Measurements from ENCODE around the gene ATP4A. TPM values are rescaled to one million over a fixed set of nuclear protein-coding genes. Genes with fewer than 3 reads are reported as not detected.
A peak's percentile ranks its signal among the peaks of the same experiment; 100 is the strongest.

Gene ATP4A
- total RNA-seq, 4 donors from 2014 or later = 0.18 TPM; not detected in 3

- Histone ChIP-seq H3K9me3 (no peaks in the 10 kb centered on the region), H3K36me3 (no peaks in the 10 kb centered on the region), H3K4me3 (no peak overlapping the region), H3K27me3 (peaks cover 0 to 83% (median 4%) of the 10 kb centered on the region in 4 donors), H3K27ac (no peak overlapping the region), H3K4me1 (peaks cover 6 to 15% (median 13%) of the 10 kb centered on the region in 3 donors)
- intact Hi-C loops (cut with DNase I) = no loop called here
- DNase-seq = no peak
- WGBS, 2 donors = 61 to 70% methylated on average over 6 of the region's 6 CpGs
- no peak for TF ChIP-seq CTCF (IDR thresholded peaks at IDR 0.05)
- no peak for TF ChIP-seq POLR2A (IDR thresholded peaks at IDR 0.05)
Measured at GRCh38 chr19:35560677-35561076, 2.8 kb downstream of the ATP4A start.

DNA sequence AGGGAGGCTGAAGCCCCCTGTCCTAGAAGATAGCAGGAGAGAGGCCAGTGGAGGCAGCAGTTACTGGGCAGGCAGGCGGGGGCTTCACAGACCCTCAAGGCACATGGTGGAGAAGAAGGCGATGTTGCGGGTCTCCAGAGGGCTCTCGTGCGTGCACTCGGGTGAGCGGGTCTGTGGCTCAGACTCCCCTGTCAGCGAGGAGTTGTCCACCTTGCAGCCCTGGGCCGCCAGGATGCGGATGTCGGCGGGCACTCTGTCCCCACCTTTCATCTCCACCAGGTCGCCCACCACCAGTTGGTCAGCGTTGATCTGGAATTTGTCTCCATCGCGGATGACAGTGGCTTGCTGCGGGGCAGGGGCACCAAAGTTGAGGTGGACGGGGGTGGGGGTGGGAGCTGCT is 3.2 kb downstream of the ATP4A start:
- Histone ChIP-seq H3K27ac (no peak overlapping the region), H3K4me1 (peaks cover 6 to 15% (median 13%) of the 10 kb centered on the region in 3 donors), H3K4me3 (no peak overlapping the region), H3K36me3 (no peaks in the 10 kb centered on the region), H3K9me3 (no peaks in the 10 kb centered on the region), H3K27me3 (peaks cover 0 to 82% (median 4%) of the 10 kb centered on the region in 4 donors)
- no peak for TF ChIP-seq POLR2A (IDR thresholded peaks at IDR 0.05)
- TF ChIP-seq CTCF (IDR thresholded peaks at IDR 0.05) = no peak
- intact Hi-C loops (cut with DNase I) = no loop called here
- WGBS, 2 donors = 88 to 93% methylated on average over 4 to 5 of the region's 18 CpGs
- DNase-seq = no peak

DNA sequence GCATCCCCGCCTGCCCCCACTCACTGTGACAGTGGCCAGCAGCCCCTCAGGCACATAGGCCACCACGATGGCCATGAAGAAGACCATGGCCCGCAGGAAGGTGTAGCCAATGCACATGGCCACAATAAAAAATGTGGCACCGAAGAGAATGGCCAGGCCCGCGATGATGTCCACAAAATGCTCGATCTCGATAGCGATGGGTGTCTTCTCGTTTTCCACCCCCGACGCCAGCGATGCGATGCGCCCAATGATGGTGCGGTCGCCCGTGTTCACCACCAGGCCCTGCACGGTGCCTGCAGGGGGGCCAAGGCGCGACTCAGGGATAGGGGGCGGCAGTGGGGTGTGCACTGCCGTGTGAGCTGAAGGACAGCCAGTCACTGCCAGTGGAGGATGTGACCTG is 3.7 kb downstream of the ATP4A start:
- no peak for DNase-seq
- intact Hi-C loops (cut with DNase I) = no loop called here
- H3K36me3 ChIP-seq = no peaks in the 10 kb centered on the region

GRCh38 chr19:35559281-35559659 is 4.2 kb downstream of the ATP4A start:
- peaks cover 0 to 72% (median 4%) of the 10 kb centered on the region in 4 donors for H3K27me3 ChIP-seq
- H3K4me1 ChIP-seq = peaks cover 6 to 15% (median 13%) of the 10 kb centered on the region in 3 donors
- intact Hi-C loops (cut with DNase I) = no loop called here
- H3K9me3 ChIP-seq = no peaks in the 10 kb centered on the region
- no peak for DNase-seq
- WGBS, 2 donors = 47 to 52% methylated on average over 10 to 11 of the region's 11 CpGs
- H3K27ac ChIP-seq = no peak overlapping the region
- H3K36me3 ChIP-seq = no peaks in the 10 kb centered on the region
- no peak for TF ChIP-seq CTCF (IDR thresholded peaks at IDR 0.05)
- TF ChIP-seq POLR2A (IDR thresholded peaks at IDR 0.05) = no peak
- H3K4me3 ChIP-seq = no peak overlapping the region

More for the DNA sequence above, 3.7 kb downstream of the ATP4A start:
- no peaks in the 10 kb centered on the region for H3K9me3 ChIP-seq
- 84 to 89% methylated on average over 18 to 22 of the region's 23 CpGs for WGBS, 2 donors
- no peak overlapping the region for H3K4me3 ChIP-seq
- H3K27ac ChIP-seq = no peak overlapping the region
- H3K27me3 ChIP-seq = peaks cover 0 to 77% (median 4%) of the 10 kb centered on the region in 4 donors
- TF ChIP-seq CTCF (IDR thresholded peaks at IDR 0.05) = no peak
- TF ChIP-seq POLR2A (IDR thresholded peaks at IDR 0.05) = no peak
- peaks cover 6 to 15% (median 13%) of the 10 kb centered on the region in 3 donors for H3K4me1 ChIP-seq

- WGBS, 2 donors = 30 to 54% methylated on average over 7 to 16 of the region's 53 CpGs
- no peak for TF ChIP-seq POLR2A (IDR thresholded peaks at IDR 0.05)
- no peak for TF ChIP-seq CTCF (IDR thresholded peaks at IDR 0.05)
- no peak for DNase-seq
- peak overlapping the region; percentile 7 to 57 (median 38) for H3K4me3 ChIP-seq
- H3K27me3 ChIP-seq = peaks cover 0 to 68% (median 4%) of the 10 kb centered on the region in 4 donors
- H3K36me3 ChIP-seq = no peaks in the 10 kb centered on the region
- intact Hi-C loops (cut with DNase I) = no loop called here
- H3K27ac ChIP-seq = no peak overlapping the region
- no peaks in the 10 kb centered on the region for H3K9me3 ChIP-seq
- peaks cover 6 to 15% (median 13%) of the 10 kb centered on the region in 3 donors for H3K4me1 ChIP-seq
Measured at GRCh38 chr19:35558400-35559280, 4.8 kb downstream of the ATP4A start.
